Thyroid gland (tissue), 4 donors: ENCODE data around the gene CLASP1. TPM values are rescaled to one million over a fixed set of nuclear protein-coding genes. Genes with fewer than 3 reads are reported as not detected.

Source experiments
- DNase-seq, 2 donors: peaks; one replicate each; pipeline ENCODE4 v3.0.0-alpha.2; 2019
- H3K27ac ChIP-seq, 3 donors: fragments of 200-600 bp; sonication (generic); 1 replicate in 2 of 3; 2 replicates in 1 of 3; pipeline ENCODE4 v1.5.1; 2016 to 2019; ENCODE audit warnings: mild to moderate bottlenecking in 1 of 3, moderate library complexity in 1 of 3
- H3K27me3 ChIP-seq: fragments of 200-600 bp; sonication (generic); one replicate; pipeline ENCODE4 v1.5.1; 2019
- H3K36me3 ChIP-seq, 2 donors: fragments of 200-600 bp; sonication (generic); one replicate each; pipeline ENCODE4 v1.5.1; 2016 to 2019
- H3K4me1 ChIP-seq, 2 donors: fragments of 200-600 bp; sonication (generic); one replicate each; pipeline ENCODE4 v1.5.1; 2017 to 2019
- H3K4me3 ChIP-seq, 3 donors: fragments of 200-600 bp; sonication (generic); replicated peaks in 1 of 3; 1 replicate in 2 of 3; 2 replicates in 1 of 3; pipeline ENCODE4 v1.5.1; 2016; ENCODE audit warnings: mild to moderate bottlenecking in 1 of 3
- H3K9me3 ChIP-seq: fragments of 200-600 bp; sonication (generic); one replicate; pipeline ENCODE4 v1.5.1; 2017
- POLR2A ChIP-seq, 2 donors: fragments of 450-650 bp; IDR thresholded peaks; one replicate each; pipeline ENCODE4 v1.6.1; 2017; ENCODE audit warnings: antibody characterized with exemption in 2 of 2, mild to moderate bottlenecking in 2 of 2, moderate library complexity in 1 of 2
- WGBS, 2 donors: methylation state at CpG; one replicate each; pipeline ENCODE4 v1.1.5; 2017; 5-methylcytosine and 5-hydroxymethylcytosine counted together
- intact Hi-C: fragments of 100-400 bp; cut with DNase I; formaldehyde crosslinking; loops from one replicate; pipeline ENCODE4 v1.15.1; 2023
- total RNA-seq, 4 donors: library from RNA; depleted of rRNA; stranded (reverse); fragments of >200 nt; gene quantifications; one replicate each; pipeline ENCODE4 v1.2.3, GENCODE V29; 2016
- TF ChIP-seq, protein P1 (sequence below), 6 experiments: fragments of 200-600 bp in 3 of 6; fragments of 450-650 bp in 3 of 6; sonication (generic) in 3 of 6; IDR thresholded peaks; one replicate each; pipeline ENCODE4 v1.5.1; 2016 to 2019; ENCODE audit warnings: antibody characterized with exemption in 6 of 6, mild to moderate bottlenecking in 2 of 6, inconsistent platforms in 1 of 6, moderate library complexity in 1 of 6

Gene CLASP1
- total RNA-seq, 4 donors from 2014 or later, result 69.3 to 110 (median 98.3) TPM

DNA sequence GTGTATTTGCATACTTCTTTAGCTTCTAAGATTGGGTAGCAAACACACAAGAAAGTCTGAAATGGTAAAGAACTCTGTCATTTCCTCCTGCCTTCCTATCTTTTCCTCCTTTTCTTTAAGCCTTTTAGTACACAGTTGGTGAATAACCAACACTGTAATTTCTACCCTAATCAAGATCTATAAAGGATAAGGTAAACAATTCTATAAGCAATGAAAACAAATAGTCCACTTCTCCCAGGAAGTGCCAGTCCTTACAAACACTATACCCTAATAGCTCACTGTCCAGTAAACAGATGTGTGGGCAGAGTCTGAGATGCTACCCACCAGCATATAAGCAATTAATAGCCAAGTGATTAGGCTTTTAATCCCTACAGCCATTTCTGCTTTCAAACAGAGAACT is 283.2 kb downstream of the CLASP1 start:
- H3K27ac ChIP-seq, result no peak overlapping the region
- peaks cover 14 to 18% of the 10 kb centered on the region in 2 donors for H3K36me3 ChIP-seq
- no peaks in the 10 kb centered on the region for H3K27me3 ChIP-seq
- no peaks in the 10 kb centered on the region for H3K9me3 ChIP-seq
- H3K4me1 ChIP-seq, result peaks cover 23 to 26% of the 10 kb centered on the region in 2 donors
- no peak for TF ChIP-seq POLR2A (IDR thresholded peaks at IDR 0.05)
- TF ChIP-seq, protein P1, sequence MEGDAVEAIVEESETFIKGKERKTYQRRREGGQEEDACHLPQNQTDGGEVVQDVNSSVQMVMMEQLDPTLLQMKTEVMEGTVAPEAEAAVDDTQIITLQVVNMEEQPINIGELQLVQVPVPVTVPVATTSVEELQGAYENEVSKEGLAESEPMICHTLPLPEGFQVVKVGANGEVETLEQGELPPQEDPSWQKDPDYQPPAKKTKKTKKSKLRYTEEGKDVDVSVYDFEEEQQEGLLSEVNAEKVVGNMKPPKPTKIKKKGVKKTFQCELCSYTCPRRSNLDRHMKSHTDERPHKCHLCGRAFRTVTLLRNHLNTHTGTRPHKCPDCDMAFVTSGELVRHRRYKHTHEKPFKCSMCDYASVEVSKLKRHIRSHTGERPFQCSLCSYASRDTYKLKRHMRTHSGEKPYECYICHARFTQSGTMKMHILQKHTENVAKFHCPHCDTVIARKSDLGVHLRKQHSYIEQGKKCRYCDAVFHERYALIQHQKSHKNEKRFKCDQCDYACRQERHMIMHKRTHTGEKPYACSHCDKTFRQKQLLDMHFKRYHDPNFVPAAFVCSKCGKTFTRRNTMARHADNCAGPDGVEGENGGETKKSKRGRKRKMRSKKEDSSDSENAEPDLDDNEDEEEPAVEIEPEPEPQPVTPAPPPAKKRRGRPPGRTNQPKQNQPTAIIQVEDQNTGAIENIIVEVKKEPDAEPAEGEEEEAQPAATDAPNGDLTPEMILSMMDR (IDR thresholded peaks at IDR 0.05), result no peak
- intact Hi-C loops, result no loop called here
- DNase-seq, result no peak
- no peak overlapping the region for H3K4me3 ChIP-seq

DNA sequence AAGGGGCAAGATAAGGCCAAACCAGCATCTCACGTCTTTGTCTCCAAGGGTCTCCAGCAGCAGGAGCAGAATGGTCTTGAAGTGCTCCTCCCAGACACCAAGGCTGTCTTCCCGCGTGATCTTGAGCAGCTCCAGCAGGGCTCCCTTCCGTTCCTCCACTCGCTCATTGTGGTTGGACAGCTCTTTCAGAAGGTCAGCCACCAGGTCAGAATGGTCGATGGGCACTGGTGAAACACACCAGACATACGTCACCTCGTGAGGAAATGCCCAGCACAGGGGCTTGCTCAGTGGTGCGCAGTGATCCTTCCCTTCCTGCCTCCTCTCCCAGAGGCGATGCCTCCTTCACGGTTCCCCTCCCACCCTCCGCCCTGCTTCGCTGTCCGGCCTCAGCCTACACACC is 284.2 kb downstream of the CLASP1 start:
- H3K36me3 ChIP-seq, result peaks cover 14 to 18% of the 10 kb centered on the region in 2 donors
- H3K4me1 ChIP-seq, result peaks cover 31 to 34% of the 10 kb centered on the region in 2 donors
- H3K9me3 ChIP-seq, result no peaks in the 10 kb centered on the region
- intact Hi-C loops, result no loop called here
- TF ChIP-seq, protein P1 (IDR thresholded peaks at IDR 0.05), result no peak
- no peak for TF ChIP-seq POLR2A (IDR thresholded peaks at IDR 0.05)
- no peaks in the 10 kb centered on the region for H3K27me3 ChIP-seq
- 90 to 92% methylated on average over 14 of the region's 14 CpGs for WGBS, 2 donors
- no peak for DNase-seq
- no peak overlapping the region for H3K4me3 ChIP-seq
- peak overlapping the region in 1 of 3 donors; percentile 9 for H3K27ac ChIP-seq

DNA sequence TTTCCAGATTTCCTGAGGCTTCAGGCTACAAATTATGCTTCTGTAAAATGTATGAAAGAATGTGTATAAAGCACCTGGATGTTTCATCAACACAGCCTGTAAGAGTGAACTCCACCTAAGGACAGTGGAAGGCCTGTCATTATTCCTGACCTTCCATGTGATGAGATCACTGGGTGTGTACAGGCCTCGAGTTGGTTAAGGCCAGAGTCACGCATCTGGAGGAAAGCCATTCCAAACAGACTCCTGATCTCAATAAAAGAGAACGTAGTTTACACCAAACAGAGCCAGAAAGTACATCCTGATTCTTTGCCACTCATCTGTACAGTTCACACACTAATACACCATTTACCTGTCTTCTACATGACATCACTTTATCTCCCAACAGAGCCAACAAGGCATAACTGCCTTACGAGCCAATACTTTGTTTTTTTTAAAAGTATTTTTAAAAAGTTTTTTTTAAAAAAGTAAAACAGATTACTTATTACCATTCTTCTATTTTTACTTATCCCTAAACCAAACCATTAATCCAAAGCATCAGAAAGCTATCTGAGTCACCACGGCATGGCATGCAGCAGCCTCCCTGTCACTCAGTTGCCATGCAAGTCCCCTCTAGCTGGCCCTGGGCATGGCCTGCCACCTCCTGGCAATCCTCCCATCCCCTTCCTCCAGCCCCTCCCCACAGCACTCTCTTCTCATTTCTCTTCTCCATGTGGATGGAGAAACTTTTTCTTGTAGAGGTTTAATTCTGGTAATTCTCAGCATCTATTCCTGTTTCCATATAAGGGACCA is 285.4 kb downstream of the CLASP1 start:
- H3K36me3 ChIP-seq, result peaks cover 14 to 18% of the 10 kb centered on the region in 2 donors
- TF ChIP-seq, protein P1 (IDR thresholded peaks at IDR 0.05), result no peak
- no peak for TF ChIP-seq POLR2A (IDR thresholded peaks at IDR 0.05)
- H3K27me3 ChIP-seq, result no peaks in the 10 kb centered on the region
- H3K4me1 ChIP-seq, result peaks cover 43 to 46% of the 10 kb centered on the region in 2 donors
- no peak overlapping the region for H3K4me3 ChIP-seq
- 69 to 70% methylated on average over 5 of the region's 5 CpGs for WGBS, 2 donors
- H3K27ac ChIP-seq, result peak overlapping the region in 2 of 3 donors; percentile 61 to 80
- H3K9me3 ChIP-seq, result no peaks in the 10 kb centered on the region
- intact Hi-C loops, result no loop called here
- no peak for DNase-seq

DNA sequence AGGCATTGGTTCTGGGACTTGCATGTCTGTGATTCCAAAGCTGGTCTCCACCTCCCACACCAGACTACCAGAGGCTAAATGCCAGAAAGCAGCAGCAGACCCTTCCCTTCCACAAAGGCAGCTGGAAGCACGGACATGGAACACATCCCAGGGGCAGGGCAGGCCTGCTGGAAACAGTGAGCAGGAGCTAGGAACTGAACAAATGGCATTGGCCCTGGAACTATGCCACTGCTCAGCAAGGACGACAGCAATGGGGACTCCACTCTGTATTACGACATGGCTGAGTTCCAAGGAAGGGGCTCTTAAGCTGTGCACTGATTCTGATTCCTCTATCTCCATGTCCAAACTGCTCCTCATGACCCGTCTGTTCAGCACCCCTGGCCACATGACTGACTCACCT is 286.5 kb downstream of the CLASP1 start:
- no peak for DNase-seq
- no peaks in the 10 kb centered on the region for H3K9me3 ChIP-seq
- H3K36me3 ChIP-seq, result peaks cover 14 to 18% of the 10 kb centered on the region in 2 donors
- peak overlapping the region; percentile 61 to 80 (median 72) for H3K27ac ChIP-seq
- no peaks in the 10 kb centered on the region for H3K27me3 ChIP-seq
- no peak overlapping the region for H3K4me3 ChIP-seq
- WGBS, 2 donors, result 54 to 60% methylated on average over 4 of the region's 4 CpGs
- TF ChIP-seq POLR2A (IDR thresholded peaks at IDR 0.05), result no peak
- TF ChIP-seq, protein P1 (IDR thresholded peaks at IDR 0.05), result no peak
- intact Hi-C loops, result no loop called here
- peaks cover 52 to 55% of the 10 kb centered on the region in 2 donors for H3K4me1 ChIP-seq

DNA sequence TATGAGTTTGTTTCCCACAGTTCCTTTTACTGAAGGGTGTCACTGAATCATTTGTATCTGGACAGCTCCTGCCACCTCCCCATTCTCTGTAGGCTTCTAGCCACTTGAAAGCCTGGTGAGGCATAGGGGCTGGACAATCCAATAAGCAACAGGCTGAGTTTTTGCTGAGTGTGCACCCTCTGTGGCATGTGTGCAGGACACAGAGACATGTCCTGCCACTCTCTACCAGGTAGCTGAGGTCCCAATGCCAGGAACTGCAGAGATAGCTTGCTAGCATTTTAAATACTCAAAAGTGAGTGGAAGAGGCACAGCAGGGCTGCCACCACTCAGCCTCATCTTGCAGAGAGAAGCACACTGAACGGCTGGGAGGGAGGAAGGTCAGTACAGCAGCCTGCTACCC is 287.0 kb downstream of the CLASP1 start:
- 36 to 42% methylated on average over 1 of the region's 1 CpG for WGBS, 2 donors
- DNase-seq, result peak; percentile 81 to 82
- Histone ChIP-seq H3K27me3 (no peaks in the 10 kb centered on the region), H3K9me3 (no peaks in the 10 kb centered on the region), H3K4me1 (peaks cover 52 to 60% of the 10 kb centered on the region in 2 donors), H3K36me3 (peaks cover 10 to 16% of the 10 kb centered on the region in 2 donors), H3K4me3 (no peak overlapping the region), H3K27ac (peak overlapping the region; percentile 61 to 80 (median 72))
- TF ChIP-seq POLR2A (IDR thresholded peaks at IDR 0.05), result no peak
- TF ChIP-seq, protein P1 (IDR thresholded peaks at IDR 0.05), result no peak
- intact Hi-C loops, result no loop called here
